ENCODE measurements around the gene ERC2.

Gene ERC2

GRCh38 chr3:55617385-55617784, 850.9 kb downstream of the ERC2 start:
- DNase-seq (ENCODE audit: low read depth) = no peak

DNA sequence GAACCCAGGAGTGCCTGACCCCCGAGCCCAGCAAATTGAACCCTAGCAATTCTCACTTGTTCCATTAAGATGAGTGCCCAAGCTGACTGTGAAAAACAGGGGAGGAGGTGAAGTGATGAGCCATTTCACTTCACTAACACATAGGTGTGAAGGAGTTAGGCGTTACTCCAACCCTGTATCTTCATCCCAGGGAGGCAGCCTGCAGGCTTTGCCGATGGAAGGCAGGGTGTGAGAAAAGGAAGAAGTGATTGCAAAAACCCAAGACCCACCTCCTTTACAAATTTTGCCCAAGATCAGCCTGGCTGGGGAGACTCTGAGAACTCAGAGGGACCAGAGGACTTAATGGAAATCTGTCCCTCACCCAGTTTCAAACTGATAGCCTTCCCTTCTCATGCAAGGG, 851.5 kb downstream of the ERC2 start:
- DNase-seq (ENCODE audit: low read depth) = no peak

- DNase-seq (ENCODE audit: low read depth) = no peak
These were observed 852.5 kb downstream of the ERC2 start for GRCh38 chr3:55615694-55616295.

DNA sequence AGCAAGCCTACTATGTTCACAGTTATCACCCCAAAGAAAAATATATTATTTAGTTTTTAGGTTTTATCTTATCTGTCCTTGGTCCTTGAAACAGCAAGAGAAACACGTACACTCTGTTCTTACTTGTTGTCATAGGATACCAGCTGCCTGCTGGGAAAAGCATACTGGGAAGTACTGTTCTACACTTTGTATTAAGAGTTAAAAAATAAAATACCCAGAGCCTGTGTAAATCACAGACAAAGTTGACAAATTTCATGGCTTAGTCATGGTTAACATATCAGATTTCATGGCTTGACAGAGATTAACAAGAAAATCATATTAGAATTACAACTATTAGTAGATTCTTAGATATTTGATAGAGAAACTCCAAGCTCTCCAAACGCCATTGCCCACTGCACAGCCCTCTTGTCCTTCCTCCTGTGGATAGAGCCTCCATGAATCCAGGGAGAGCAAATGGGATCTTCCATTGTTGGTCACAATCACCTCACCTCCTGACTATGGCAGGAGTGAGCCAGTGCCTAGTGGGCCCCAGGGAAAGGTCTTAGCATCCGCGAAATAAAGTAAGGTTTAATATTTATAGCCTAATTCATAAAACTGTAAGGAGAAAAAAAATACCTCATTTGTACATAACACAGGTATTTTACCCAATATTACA, 853.1 kb downstream of the ERC2 start:
- no peak for DNase-seq (ENCODE audit: low read depth)

DNA sequence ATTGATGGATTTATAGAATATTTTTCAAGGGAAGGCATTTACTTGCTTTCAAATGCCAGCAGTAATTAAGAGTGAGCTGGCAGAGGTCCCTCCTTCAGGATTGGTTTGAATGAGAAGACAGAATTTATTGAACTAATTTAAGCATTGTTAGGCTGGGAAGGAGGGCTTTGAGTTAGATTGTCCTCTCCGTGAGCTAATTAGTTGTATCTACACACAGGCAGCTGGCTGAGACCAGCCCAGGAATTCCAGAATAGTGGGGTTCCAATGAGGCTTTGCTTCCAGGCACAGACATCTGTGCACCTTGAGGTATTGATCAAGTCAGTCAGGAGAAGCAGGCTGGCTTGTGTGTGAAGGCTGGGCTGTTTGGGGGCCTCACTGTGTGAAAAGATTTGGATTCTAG, 857.1 kb downstream of the ERC2 start:
- DNase-seq (ENCODE audit: low read depth) = no peak

GRCh38 chr3:55609230-55609827, 858.9 kb downstream of the ERC2 start:
- DNase-seq (ENCODE audit: low read depth) = no peak

GRCh38 chr3:55608301-55608937, 859.8 kb downstream of the ERC2 start:
- no peak for DNase-seq (ENCODE audit: low read depth)

DNA sequence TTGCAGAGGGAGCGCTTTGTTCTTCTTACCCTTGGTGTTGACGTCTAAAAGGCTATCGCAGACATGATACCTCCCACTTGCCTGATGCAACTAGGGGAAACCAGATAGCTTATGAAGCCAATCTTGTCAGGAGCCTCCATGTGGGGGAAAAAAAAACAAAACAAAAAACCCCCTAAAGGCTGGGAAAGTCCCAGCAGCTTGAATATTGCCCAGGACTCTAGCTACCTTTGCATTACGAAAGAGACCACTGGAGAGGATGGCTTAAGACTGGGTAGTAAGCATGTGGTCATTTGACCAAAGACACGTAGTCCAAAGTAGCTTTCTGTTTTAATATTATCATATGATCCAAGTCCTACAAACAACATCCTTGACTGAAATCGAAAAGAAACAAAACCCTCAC, 860.4 kb downstream of the ERC2 start:
- DNase-seq (ENCODE audit: low read depth) = no peak

DNA sequence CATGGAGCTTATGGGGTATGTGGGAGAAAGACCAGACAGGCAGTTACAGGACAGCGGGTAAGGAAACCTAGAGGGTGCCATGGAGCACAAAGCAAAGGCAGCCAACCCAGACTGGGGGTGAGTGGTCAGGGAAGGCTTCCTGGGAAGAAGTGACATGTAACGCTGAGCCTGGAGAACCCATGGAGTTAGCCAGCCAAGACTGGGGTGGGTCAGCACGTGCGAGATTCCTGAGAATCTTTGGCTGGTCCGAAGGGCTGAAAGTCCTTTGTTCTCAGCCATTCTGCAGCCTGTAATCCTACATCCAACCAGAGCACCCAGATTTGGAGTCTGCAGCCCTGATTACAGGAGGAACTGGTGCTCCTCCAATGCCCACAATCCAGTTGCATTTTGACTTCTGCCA, 861.1 kb downstream of the ERC2 start:
- no peak for DNase-seq (ENCODE audit: low read depth)

DNA sequence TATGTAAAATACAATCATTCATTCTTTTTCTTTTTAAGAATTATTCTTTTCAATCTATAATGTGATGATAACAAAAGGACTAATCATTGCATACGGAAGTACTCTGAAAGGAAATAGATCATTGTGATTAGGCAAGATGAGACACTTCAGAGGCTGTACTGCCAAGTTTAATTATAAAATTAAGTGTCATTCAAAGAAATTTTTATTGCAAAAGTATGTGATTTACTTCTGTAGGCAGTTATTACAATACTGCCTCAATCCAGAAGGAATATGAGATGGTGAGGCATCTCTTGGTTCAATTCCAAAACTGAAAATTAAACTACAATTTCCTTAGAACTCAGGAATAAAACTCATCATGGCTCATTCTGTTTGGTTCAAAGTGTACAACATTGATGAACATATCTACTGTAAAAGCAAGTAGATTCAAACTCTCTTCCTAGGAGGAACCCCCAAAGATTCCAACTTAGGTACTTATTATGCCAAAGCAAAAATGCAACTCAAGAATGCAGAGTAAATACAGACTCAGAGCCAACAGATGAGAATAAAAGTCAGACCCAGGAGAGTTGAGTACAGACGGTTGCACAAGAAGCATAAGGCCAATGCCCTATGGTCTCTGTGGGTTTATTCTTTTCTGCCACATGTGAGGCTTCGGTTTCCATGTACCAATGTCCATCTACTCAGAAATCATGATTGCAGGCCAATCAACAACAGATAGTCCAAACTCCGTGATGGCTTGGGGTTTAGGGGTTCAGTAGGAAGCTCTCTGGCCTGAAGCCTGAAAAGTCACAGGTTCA, 862.6 kb downstream of the ERC2 start:
- no peak for DNase-seq (ENCODE audit: low read depth)

DNA sequence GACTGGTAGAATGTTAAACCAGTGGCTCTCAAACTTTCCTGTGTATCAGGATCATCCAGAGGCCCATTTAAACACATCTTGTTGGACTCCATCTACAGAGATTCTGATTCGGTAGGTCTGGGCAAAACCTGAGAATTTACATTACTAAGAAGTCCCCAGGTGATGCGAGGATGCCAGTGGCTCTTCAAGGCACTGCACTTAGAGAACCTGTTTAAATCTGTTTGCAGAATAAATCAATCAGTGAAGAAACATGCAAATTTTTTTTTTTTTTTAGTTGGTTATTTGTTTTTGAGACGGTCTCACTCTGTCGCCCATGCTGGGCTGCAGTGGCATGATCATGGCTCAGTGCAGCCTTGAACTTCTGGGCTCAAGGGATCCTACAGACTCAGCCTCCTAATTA, 863.4 kb downstream of the ERC2 start:
- no peak for DNase-seq (ENCODE audit: low read depth)

DNA sequence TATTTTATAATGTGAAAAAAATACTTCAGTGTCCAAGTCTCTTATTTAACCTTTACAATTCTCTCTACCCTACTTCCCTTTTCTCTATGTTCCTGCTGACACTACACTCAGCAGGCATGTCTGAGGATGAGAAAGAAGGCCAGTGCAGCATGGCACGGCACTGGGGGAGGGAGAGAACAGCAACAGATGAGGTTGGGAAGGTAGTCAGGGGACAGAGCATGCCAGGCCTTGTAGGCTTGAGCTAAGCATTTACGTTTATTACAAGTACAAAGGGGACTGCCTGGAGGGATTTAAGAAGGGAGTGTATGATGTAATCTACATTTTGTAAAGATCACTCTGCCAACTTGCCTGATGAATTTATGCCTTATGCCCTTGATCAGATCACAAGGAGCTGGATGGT, 863.9 kb downstream of the ERC2 start:
- no peak for DNase-seq (ENCODE audit: low read depth)

- no peak for DNase-seq (ENCODE audit: low read depth)
These were observed 866.7 kb downstream of the ERC2 start for GRCh38 chr3:55601366-55602080.

- no peak for DNase-seq (ENCODE audit: low read depth)
These were observed 870.0 kb downstream of the ERC2 start for GRCh38 chr3:55598224-55598623.

- DNase-seq (ENCODE audit: low read depth) = no peak
These were observed 870.6 kb downstream of the ERC2 start for GRCh38 chr3:55597641-55598040.

DNA sequence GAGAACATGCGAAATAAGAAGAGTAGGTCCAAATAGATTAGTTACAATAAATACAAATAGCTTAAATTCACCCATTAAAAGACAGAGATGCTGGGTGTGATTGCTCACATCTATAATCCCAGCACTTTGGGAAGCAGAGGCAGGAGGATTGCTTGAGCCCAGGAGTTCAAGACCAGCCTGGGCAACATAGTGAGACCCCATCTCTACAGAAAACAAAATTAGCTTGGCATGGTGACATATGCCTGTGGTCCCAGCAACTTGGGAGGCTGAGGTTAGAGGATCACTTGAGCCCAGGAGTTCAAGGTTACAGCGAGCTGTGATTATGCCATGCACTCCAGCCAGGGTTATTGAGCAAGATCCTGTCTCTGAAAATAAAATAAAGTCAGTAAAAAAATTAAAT, 872.1 kb downstream of the ERC2 start:
- DNase-seq (ENCODE audit: low read depth) = no peak

DNA sequence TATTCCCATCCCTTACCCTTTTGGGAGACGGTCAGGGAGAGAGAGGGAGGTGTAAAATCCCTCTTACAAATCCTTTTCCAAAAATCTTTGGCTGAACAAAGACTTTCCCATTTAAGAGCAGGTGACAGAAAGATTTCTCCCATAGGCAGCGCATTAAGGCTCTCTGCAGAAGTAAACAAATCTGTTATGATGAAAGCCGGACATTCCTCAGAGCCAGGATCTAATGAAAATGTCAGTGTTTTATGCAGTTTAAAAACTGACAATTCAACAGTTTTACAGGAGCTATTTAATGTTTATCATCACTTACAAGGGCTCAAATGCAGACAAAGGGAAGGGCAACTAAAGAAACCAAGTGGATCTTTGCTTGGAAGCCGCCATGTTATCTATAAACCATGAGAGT, 872.8 kb downstream of the ERC2 start:
- DNase-seq (ENCODE audit: low read depth) = no peak

GRCh38 chr3:55592572-55592971, 875.7 kb downstream of the ERC2 start:
- DNase-seq (ENCODE audit: low read depth) = no peak

DNA sequence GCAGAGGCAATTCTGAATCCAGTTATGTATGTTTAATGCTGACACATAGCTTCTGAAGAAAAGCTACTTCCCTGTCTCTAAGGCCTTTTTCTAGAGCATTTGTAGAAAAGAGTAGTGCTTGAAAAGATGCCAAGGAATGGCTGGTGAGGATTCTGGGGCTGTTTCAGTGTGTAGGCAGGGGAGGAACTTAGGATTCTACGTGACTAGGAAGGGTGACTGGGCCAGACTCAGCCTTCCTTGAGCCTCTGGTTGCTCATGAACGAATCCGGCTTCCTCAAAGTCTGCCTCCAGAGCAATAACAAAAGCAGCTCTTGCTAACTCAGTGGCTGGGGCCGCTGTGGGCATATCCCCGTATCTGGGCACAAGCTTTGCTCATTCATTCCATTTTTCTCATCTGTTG, 876.4 kb downstream of the ERC2 start:
- DNase-seq (ENCODE audit: low read depth) = no peak

- DNase-seq (ENCODE audit: low read depth) = no peak
These were observed 880.0 kb downstream of the ERC2 start for GRCh38 chr3:55588146-55588765.

GRCh38 chr3:55585856-55586255, 882.4 kb downstream of the ERC2 start:
- no peak for DNase-seq (ENCODE audit: low read depth)
